ENCODE measurements around the gene EEIG2.

- TF ChIP-seq POLR2AphosphoS5 (IDR thresholded peaks at IDR 0.05; ENCODE audit: low read depth, low read length) (no peak), POLR2A (IDR thresholded peaks at IDR 0.05; ENCODE audit: low read depth, low read length) (no peak), SPI1 (IDR thresholded peaks at IDR 0.05; ENCODE audit: low read depth, low read length) (no peak), TAF1 (IDR thresholded peaks at IDR 0.05; ENCODE audit: low read depth, low read length) (no peak), PAX5 (IDR thresholded peaks at IDR 0.05; ENCODE audit: insufficient read depth, low read length, severe bottlenecking) (no peak), POU2F2 (IDR thresholded peaks at IDR 0.05; ENCODE audit: low read depth, low read length) (no peak)
Measured at GRCh38 chr1:108600504-108600903, 40.6 kb downstream of the EEIG2 start.

Measured in GM12891 (cell line).